NCI-H2196 (cell line): ENCODE measurements around the gene TBCCD1.

Source experiments
- DNase-seq: peaks from one replicate; lab custom pipeline; 2025; ENCODE audit not compliant: unreplicated experiment; lab: John Stamatoyannopoulos, UW

The TBCCD1 gene

DNA sequence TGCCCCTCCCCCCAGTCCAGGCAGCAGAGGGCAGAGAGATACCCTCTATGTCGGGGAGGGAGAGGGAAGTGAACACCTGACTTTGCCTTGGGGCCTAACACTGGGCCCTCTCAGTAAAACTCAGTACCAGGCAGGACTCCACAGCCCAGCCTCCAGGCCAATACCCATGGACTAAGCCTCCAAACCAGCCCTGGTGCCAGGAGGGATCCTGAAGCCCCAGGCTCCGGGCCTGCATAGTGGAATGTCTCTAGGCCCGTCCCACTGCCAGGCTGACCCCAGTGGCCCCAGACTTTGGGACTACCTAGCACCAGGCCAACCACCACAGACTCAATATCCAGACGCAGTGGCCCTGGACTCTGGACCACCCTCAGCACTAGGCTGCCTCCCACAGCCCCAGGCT is 69.5 kb downstream of the TBCCD1 start:
- DNase-seq: no peak

DNA sequence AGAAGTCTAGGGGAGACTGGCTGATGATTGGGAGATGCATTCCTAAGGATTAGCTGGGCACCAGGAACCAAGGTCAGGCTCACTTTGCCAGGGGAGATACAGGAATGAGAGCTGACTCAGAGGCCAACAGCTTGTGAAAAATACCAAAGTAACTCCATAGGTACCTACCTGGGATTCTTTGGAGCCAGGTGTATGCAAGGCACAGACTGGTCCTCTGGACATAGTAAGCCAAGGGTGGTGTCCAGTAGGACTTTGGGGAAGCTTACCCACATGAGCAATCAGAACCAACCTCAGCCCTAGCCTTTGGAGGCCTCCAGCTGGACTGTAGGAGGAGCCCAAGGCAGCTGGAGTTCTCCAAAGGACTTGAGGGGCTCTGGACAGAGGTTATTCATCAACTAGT is 70.5 kb downstream of the TBCCD1 start:
- no peak for DNase-seq
